Spleen (tissue), 11 donors: ENCODE measurements around the gene ARL4D. TPM values are rescaled to one million over a fixed set of nuclear protein-coding genes. Genes with fewer than 3 reads are reported as not detected.

ENCODE experiments used
- DNase-seq: peaks from one replicate; pipeline ENCODE4 v3.0.0-alpha.2; 2020
- H3K27ac ChIP-seq, 8 donors: fragments of 200-600 bp; sonication (generic) in 7 of 8; 1 replicate in 4 of 8; 2 replicates in 4 of 8; pipeline versions ENCODE4 v1.5.0 to v1.8.0; 2016 to 2021; ENCODE audit warnings: inconsistent platforms in 4 of 8, mild to moderate bottlenecking in 4 of 8, moderate library complexity in 1 of 8
- H3K27me3 ChIP-seq, 7 donors: fragments of 200-600 bp; sonication (generic) in 6 of 7; replicated peaks in 1 of 7; 1 replicate in 4 of 7; 2 replicates in 3 of 7; pipeline versions ENCODE4 v1.5.0 to v1.8.0; 2016 to 2021; ENCODE audit warnings: inconsistent platforms in 3 of 7, mild to moderate bottlenecking in 1 of 7
- H3K36me3 ChIP-seq, 6 donors: fragments of 200-600 bp; sonication (generic) in 5 of 6; 1 replicate in 4 of 6; 2 replicates in 2 of 6; pipeline versions ENCODE4 v1.5.0 to v1.8.0; 2016 to 2021; ENCODE audit warnings: inconsistent platforms in 2 of 6
- H3K4me1 ChIP-seq, 6 donors: fragments of 200-600 bp; sonication (generic) in 5 of 6; 1 replicate in 3 of 6; 2 replicates in 3 of 6; pipeline versions ENCODE4 v1.5.0 to v1.8.0; 2016 to 2021; ENCODE audit warnings: inconsistent platforms in 3 of 6
- H3K4me3 ChIP-seq, 8 donors: fragments of 200-600 bp; sonication (generic) in 7 of 8; 1 replicate in 4 of 8; 2 replicates in 4 of 8; pipeline versions ENCODE4 v1.5.0 to v1.8.0; 2016 to 2021; ENCODE audit warnings: inconsistent platforms in 4 of 8, mild to moderate bottlenecking in 4 of 8, moderate library complexity in 2 of 8
- H3K9me3 ChIP-seq, 8 donors: fragments of 200-600 bp; sonication (generic) in 7 of 8; 1 replicate in 4 of 8; 2 replicates in 4 of 8; pipeline versions ENCODE4 v1.5.0 to v1.8.0; 2016 to 2021; ENCODE audit warnings: inconsistent platforms in 4 of 8
- CTCF ChIP-seq, 11 experiments: fragments of 200-600 bp in 7 of 11; fragments of 450-650 bp in 4 of 11; sonication (generic) in 4 of 11; IDR thresholded peaks in 8 of 11; conservative IDR thresholded peaks in 3 of 11; 1 replicate in 7 of 11; 2 replicates in 4 of 11; pipeline versions ENCODE4 v1.4.0 to v1.8.0; 2016 to 2021; ENCODE audit warnings: antibody characterized with exemption in 11 of 11, inconsistent platforms in 4 of 11, mild to moderate bottlenecking in 1 of 11
- POLR2A ChIP-seq, 3 donors: fragments of 450-650 bp; IDR thresholded peaks; one replicate each; pipeline ENCODE4 v1.5.1; 2017; ENCODE audit warnings: antibody characterized with exemption in 3 of 3, mild to moderate bottlenecking in 1 of 3
- POLR2AphosphoS5 ChIP-seq, 3 donors: sonication (generic); formaldehyde crosslinking; IDR thresholded peaks; one replicate each; pipeline ENCODE4 v1.5.1; 2017; ENCODE audit warnings: antibody characterized with exemption in 3 of 3
- WGBS, 5 donors: extraction: QIAGEN DNeasy Blood & Tissue Kit in 3 of 5; methylation state at CpG; one replicate each; pipeline versions ENCODE4 v1.1.5 to v1.1.7; 2013 to 2018; 5-methylcytosine and 5-hydroxymethylcytosine counted together
- intact Hi-C: fragments of 100-400 bp; cut with DNase I; formaldehyde crosslinking; loops from one replicate; pipeline ENCODE4 v1.15.0; 2023; ENCODE audit warnings: low total_unique reads
- polyA plus RNA-seq, 3 donors: library from polyadenylated mRNA; stranded (reverse); fragments of 200-250 nt; gene quantifications; one replicate each; pipeline ENCODE4 v1.2.1, GENCODE V29; 2013
- total RNA-seq, 7 donors: library from RNA; depleted of rRNA in 3 of 7; stranded (reverse); fragments of >200 nt in 3 of 7; fragmentation: NEBNext Ultra II Directional in 4 of 7; extraction: Animal tissue kit (Norgen Biotek cat#: 25700) in 4 of 7; gene quantifications; one replicate each; pipeline versions ENCODE4 v1.1.0 to v1.2.1, GENCODE V29; 2016 to 2021
- donor health status: healthy with polysubstance abuse.
- donor health status: DM: no; HTN: no; CAD: no; lungs with moderate emphysema.
- donor health status: DM: no; HTN: no; CAD: no.
- donor health status: Bipolar disorder and iron deficiency.
- donor health status: healthy.
- donor health status: DM: no; HTN: no; CAD: no.
- donor health status: DM: yes; HTN: yes; CAD: no.

The ARL4D gene
- total and polyA plus RNA-seq, 10 donors = 4.6 to 30.4 (median 13.5) TPM

- Histone ChIP-seq H3K27me3 (no peaks in the 10 kb centered on the region), H3K9me3 (no peaks in the 10 kb centered on the region), H3K27ac (peak overlapping the region; percentile 99 to 100 (median 100)), H3K4me1 (peaks cover 12 to 60% (median 43%) of the 10 kb centered on the region in 6 donors), H3K4me3 (peak overlapping the region in 1 of 8 donors; percentile 70), H3K36me3 (no peaks in the 10 kb centered on the region)
- TF ChIP-seq POLR2A (IDR thresholded peaks at IDR 0.05) = no peak
- no peak for TF ChIP-seq POLR2AphosphoS5 (IDR thresholded peaks at IDR 0.05)
- no peak for TF ChIP-seq CTCF (IDR thresholded peaks at IDR 0.05 in 8 of 11, conservative IDR thresholded peaks at IDR 0.05 in 3 of 11)
- DNase-seq = no peak
- 81 to 87% (median 83%) methylated on average over 24 to 25 of the region's 25 CpGs for WGBS, 5 donors
- intact Hi-C loops = no loop called here
These were observed 31.7 kb upstream of the ARL4D start for GRCh38 chr17:43366891-43367736.

GRCh38 chr17:43367737-43368242 is 31.0 kb upstream of the ARL4D start:
- no peaks in the 10 kb centered on the region for H3K9me3 ChIP-seq
- no peaks in the 10 kb centered on the region for H3K27me3 ChIP-seq
- peak overlapping the region; percentile 99 to 100 (median 100) for H3K27ac ChIP-seq
- DNase-seq = no peak
- peaks cover 17 to 61% (median 46%) of the 10 kb centered on the region in 6 donors for H3K4me1 ChIP-seq
- intact Hi-C loops = no loop called here
- 8 to 14% (median 10%) methylated on average over 11 of the region's 11 CpGs for WGBS, 5 donors
- no peaks in the 10 kb centered on the region for H3K36me3 ChIP-seq
- TF ChIP-seq POLR2A (IDR thresholded peaks at IDR 0.05) = no peak
- TF ChIP-seq POLR2AphosphoS5 (IDR thresholded peaks at IDR 0.05) = peak in 1 of 3 donors; percentile 99
- TF ChIP-seq CTCF (IDR thresholded peaks at IDR 0.05 in 8 of 11, conservative IDR thresholded peaks at IDR 0.05 in 3 of 11) = no peak
- H3K4me3 ChIP-seq = peak overlapping the region in 7 of 8 donors; percentile 35 to 70 (median 46)

GRCh38 chr17:43368740-43369506 is 29.9 kb upstream of the ARL4D start:
- H3K4me3 ChIP-seq = peak overlapping the region; percentile 17 to 70 (median 44)
- H3K36me3 ChIP-seq = no peaks in the 10 kb centered on the region
- no peaks in the 10 kb centered on the region for H3K9me3 ChIP-seq
- peaks cover 17 to 70% (median 52%) of the 10 kb centered on the region in 6 donors for H3K4me1 ChIP-seq
- intact Hi-C loops = no loop called here
- TF ChIP-seq POLR2AphosphoS5 (IDR thresholded peaks at IDR 0.05) = peak; percentile 61 to 80 (median 80)
- peak in 1 of 3 donors; percentile 34 for TF ChIP-seq POLR2A (IDR thresholded peaks at IDR 0.05)
- TF ChIP-seq CTCF (IDR thresholded peaks at IDR 0.05 in 8 of 11, conservative IDR thresholded peaks at IDR 0.05 in 3 of 11) = peak in 3 of 11 experiments; percentile 9 to 37 (median 19)
- 1 to 4% (median 1%) methylated on average over 22 to 51 of the region's 51 CpGs for WGBS, 5 donors
- DNase-seq = peak; percentile 93
- H3K27me3 ChIP-seq = no peaks in the 10 kb centered on the region
- H3K27ac ChIP-seq = peak overlapping the region; percentile 99 to 100 (median 100)
